Stimulated activated CD8-positive, alpha-beta memory T cell treated with anti-CD3 and anti-CD28 coated beads, Interleukin-2, amount 100 ng/mL, for 1 hour (primary cell): ENCODE data around the gene IDH2.
A peak's percentile ranks its signal among the peaks of the same experiment; 100 is the strongest.

Source experiments
- DNase-seq, 2 donors: peaks; one replicate each; pipeline ENCODE4 v3.0.0-alpha.2; 2020; ENCODE audit warnings: low read depth in 2 of 2

Gene IDH2

GRCh38 chr15:90063770-90064247 is 38.5 kb downstream of the IDH2 start:
- no peak for DNase-seq

GRCh38 chr15:90062973-90063769 is 39.1 kb downstream of the IDH2 start:
- no peak for DNase-seq

DNA sequence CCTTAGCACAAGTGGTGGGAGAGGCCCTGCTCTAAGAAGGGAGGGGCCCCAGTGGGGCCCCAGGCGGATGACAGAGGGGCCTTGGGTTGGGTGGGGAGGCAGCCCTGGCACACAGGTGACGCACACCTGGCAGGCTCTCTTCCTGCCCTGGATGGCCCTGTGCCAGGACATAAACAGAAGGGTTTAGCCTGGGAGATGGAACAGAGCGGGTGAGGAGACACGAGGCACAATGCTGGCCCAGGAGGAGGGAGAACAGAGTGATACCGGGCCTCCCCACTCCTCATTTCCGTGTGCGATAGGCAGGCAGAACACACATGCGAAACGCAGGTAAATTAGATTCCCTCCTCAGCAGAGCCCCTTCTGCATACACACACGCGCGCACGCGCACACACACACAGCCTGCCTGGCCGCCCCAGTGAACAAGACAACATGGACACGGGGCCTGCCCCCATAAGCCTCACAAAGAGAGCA is 39.8 kb downstream of the IDH2 start:
- DNase-seq: no peak

- no peak for DNase-seq
Observed at GRCh38 chr15:90062023-90062442, 40.2 kb downstream of the IDH2 start.

GRCh38 chr15:90060797-90061196 is 41.5 kb downstream of the IDH2 start:
- DNase-seq: no peak

- DNase-seq: peak; percentile 24 to 28
Observed at GRCh38 chr15:90059208-90059985, 42.9 kb downstream of the IDH2 start.

- DNase-seq: no peak
Observed at GRCh38 chr15:90058775-90059174, 43.5 kb downstream of the IDH2 start.

GRCh38 chr15:90058308-90058707 is 44.0 kb downstream of the IDH2 start:
- DNase-seq: no peak

DNA sequence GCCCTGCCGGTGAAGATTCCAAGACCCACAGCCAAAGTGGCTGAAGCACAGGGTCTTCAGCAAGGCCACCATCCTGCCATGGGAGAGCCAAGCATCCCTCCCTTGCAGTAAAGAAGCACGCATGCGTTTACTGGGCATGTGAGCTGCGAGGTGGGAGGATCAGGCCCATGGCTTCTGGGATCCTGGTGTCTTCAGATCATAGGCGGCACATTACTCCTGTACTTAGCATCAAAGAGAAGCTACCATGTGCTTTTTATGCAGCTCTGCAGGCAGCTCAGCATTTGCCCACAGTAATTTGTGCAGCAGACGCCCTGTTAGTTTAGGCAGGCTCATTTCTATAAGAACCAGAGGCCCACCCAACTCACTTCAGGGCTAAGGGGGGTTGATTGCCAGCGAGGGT is 45.7 kb downstream of the IDH2 start:
- no peak for DNase-seq

GRCh38 chr15:90055182-90055581 is 47.1 kb downstream of the IDH2 start:
- DNase-seq: no peak

DNA sequence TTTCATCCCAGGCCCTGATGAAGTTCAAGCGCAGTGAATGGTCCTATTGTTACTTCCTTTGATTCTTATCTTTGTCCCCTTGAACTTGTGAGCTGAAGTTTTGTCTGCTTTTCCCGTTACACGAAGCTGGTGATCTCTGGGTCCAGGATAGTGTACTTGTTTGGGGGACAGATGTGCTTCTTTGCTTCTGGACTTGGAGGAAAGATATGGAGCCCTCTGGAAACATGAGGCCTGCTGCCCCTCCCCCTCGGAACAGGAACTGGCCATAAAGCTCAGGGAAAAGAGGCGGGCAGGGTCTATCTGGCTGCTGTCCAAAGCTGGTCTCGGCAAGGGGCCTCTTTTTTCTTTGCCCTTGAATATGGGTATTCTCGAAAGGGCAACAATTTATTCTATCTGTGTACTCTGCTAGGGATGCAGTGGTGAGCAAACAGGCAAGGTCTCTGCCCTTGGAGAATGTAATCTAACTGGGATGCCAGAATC is 47.6 kb downstream of the IDH2 start:
- DNase-seq: no peak

DNA sequence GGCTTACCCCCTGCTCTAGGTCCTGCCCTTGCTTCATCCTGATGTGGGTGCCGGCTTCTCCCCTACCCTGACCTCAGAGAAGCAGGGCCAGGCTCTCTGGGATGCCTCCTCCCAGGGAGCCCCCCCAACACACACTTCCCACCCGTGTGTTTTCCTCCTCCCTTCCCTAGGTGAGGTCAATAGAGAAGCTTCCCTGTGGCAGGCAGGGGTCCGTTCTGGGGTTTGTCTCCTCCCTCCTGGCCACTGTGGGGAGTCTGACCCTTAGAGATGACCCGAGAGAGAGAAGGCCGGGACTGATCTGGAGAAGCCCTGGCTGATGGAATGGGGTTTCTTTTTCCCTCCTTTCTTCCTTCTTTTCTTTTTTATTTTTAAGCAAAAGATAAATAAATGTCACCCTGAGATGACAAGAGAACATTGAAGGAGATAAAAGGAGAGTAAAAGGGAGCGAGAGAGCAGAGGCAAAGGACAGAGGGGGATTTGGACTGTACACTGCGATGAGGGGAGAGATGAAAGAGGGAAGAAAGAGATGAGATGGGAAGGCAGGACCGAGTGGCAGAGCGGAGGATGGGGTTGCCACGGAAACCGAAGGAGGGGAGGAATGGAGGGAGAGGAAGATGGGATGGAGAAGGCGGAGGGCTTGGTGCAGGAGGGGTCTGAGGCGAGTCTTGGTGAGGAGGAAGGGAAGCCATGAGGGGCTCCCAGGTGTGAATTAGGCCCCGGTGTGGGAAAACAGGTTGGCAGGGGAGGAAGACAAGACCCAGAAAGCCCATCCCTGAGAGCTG is 48.4 kb downstream of the IDH2 start:
- DNase-seq: no peak

DNA sequence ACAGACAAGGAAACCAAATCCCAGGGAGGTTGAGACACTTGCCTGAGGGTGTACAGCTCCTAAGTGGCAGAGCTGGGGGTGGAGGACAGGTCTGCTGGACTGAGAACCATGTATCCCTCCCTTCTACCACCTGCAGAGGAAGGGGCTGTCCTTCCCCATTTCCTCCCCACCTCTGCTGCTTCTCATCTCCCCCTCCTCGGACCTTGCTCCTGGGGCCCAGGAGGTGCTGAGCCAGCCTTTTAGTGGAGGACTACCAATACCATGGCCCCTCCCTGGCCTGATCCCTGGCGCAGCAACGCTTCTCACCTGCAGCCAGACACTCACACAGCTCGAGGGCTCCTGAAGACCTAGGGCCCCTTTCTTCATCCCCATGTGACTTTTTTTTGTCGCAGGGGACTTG is 50.4 kb downstream of the IDH2 start:
- DNase-seq: no peak

- no peak for DNase-seq
Observed at GRCh38 chr15:90049666-90050604, 52.3 kb downstream of the IDH2 start.

DNA sequence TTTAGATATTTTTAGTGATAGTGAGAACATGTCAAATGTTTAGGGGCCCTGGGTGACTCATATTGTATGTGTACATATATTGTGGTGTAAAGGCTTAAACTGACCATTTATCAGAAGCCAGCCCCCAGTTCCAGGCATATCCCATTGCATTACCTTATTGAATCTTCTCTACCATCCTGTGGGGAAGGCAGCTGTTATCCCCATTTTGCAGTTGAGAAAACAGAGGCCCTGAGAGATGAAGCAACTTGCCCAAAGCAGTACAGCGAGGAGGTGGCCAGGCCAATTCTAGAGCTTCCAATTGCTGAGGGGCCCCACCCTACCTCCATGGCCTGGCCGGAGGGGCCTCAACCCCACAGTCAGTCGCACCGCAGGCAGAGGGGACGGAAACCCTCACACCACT is 53.2 kb downstream of the IDH2 start:
- DNase-seq: no peak

DNA sequence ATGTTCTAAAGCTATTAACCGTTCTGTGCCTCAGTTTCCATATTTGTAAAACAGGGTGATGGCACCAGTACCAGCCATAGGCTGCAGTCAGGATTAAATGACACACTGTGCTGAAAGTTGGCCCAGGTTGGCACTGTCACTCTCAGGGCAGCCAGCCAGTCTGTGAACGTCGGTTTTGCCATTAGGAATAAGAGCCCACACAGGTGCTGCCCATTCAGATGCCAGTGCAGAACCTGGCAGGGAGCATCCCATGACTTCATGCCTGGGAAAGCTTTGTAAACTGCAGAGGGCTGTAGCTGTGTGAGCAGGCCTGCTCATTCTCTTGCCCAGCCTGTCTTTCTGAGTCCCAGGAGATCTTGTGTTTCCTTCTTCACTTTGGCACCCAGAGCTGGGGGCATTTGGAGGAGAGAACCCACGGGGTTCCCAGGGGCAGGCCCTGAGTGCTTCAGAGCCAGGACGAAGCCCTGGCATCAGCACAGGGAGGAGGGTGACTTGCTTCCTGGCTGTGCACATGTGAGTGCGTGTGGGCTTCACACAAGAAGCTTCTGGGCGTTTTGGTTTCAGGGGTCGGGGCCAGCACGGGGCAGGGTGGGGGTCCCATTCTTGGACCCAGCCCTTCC is 54.2 kb downstream of the IDH2 start:
- DNase-seq: no peak

GRCh38 chr15:90046911-90047392 is 55.3 kb downstream of the IDH2 start:
- no peak for DNase-seq

DNA sequence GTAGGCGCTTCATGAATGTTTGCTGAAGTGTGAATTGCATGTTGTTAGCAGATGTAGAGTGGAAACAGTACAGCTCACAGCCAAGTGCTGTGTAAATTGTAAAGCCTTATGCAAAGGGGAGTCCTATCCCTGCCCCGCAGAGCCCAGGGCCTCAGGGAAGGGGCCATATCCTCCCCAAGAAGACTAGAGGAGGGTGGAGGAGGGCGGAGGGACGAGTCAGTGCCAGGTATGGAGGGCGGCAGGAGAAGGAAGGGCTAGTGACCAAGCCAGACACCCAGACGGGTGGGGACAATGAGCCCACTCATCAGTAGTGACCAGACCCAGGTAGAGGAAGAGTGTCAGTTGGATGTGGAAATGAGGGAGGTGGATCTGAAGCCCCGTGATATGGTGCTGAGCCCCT is 56.0 kb downstream of the IDH2 start:
- DNase-seq: no peak

DNA sequence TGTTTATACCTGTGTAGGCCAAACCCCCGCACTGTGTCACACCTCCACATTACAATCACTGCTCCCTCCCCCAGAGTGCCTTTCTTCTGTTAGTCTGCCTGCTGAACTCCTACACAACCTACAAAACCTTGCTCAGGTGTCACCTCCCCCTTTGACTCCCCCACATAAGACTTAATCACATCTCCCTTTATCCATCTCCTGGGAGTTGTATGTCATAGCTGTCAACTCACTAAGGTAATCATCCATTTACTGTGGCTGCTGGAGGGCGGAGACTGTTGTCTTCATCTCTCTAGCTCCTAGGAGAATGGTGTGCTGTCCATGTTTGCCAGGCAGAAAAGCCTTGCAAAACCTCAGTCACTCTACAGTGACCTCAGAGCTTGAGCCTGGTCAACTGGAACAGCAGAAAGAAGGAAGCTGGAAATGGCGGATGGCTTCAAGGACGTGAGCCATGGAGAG is 57.3 kb downstream of the IDH2 start:
- no peak for DNase-seq

DNA sequence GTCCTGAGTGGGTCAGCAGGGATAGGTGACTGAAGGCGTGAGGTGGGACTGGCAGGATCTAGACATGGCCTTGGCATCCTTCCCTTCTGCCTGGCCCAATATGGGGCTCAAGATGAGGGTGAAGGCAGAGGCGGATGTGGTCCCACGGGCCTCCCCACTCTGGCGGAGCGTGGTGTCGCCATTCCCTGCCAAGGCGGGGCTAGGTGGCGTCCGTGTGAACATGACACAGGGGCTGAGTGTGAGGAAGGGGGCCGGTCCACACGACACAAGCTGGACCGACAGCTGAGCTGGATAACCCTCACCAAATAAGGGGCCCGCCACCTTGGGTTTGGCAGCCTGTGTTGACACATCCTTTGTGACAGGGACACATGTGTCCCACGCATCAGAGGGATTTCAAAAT is 58.1 kb downstream of the IDH2 start:
- no peak for DNase-seq
